Chondrocyte (in vitro differentiated cells): ENCODE results near the gene SORBS2. TPM values are rescaled to one million over a fixed set of nuclear protein-coding genes. Genes with fewer than 3 reads are reported as not detected.
A peak's percentile ranks its signal among the peaks of the same experiment; 100 is the strongest.

Experiments used
- DNase-seq: peaks from one replicate; pipeline ENCODE4 v3.0.0; 2021; ENCODE audit warnings: mixed read lengths, low spot score
- H3K27ac Mint-ChIP-seq: one replicate; pipeline ENCODE4 v1.8.0; 2021; ENCODE audit warnings: mild to moderate bottlenecking, moderate library complexity, mixed read lengths; ENCODE audit not compliant: unreplicated experiment
- H3K27me3 Mint-ChIP-seq: 2 replicates; pipeline ENCODE4 v1.8.0; 2021; ENCODE audit warnings: low read depth, mixed read lengths
- H3K36me3 Mint-ChIP-seq: 2 replicates; pipeline ENCODE4 v1.8.0; 2021; ENCODE audit warnings: low read depth, mixed read lengths
- H3K4me1 Mint-ChIP-seq: 2 replicates; pipeline ENCODE4 v1.8.0; 2021; ENCODE audit warnings: low read depth, mild to moderate bottlenecking, mixed read lengths
- H3K4me3 Mint-ChIP-seq: one replicate; pipeline ENCODE4 v1.8.0; 2021; ENCODE audit warnings: mild to moderate bottlenecking, moderate library complexity, mixed read lengths; ENCODE audit not compliant: unreplicated experiment
- H3K9me3 Mint-ChIP-seq: 2 replicates; pipeline ENCODE4 v1.8.0; 2021; ENCODE audit warnings: low read depth, mixed read lengths
- total RNA-seq: library from RNA; stranded (reverse); gene quantifications from 3 replicates; pipeline ENCODE4 v1.2.1, GENCODE V29; 2021
- TF ChIP-seq, protein P1 (sequence below): fragments of 200-600 bp; sonication (generic); IDR thresholded peaks from 2 replicates; pipeline ENCODE4 v1.5.0; 2021; ENCODE audit warnings: antibody characterized with exemption, mild to moderate bottlenecking, moderate library complexity

SORBS2 gene
- total RNA-seq, 1 donor from 2014 or later, result 104 TPM

- Mint-ChIP-seq H3K36me3 (no peaks in the 10 kb centered on the region), H3K4me3 (no peak overlapping the region), H3K27me3 (no peaks in the 10 kb centered on the region), H3K9me3 (no peaks in the 10 kb centered on the region), H3K4me1 (peaks cover 55% of the 10 kb centered on the region), H3K27ac (peak overlapping the region; percentile 23)
- DNase-seq, result no peak
- TF ChIP-seq, protein P1, sequence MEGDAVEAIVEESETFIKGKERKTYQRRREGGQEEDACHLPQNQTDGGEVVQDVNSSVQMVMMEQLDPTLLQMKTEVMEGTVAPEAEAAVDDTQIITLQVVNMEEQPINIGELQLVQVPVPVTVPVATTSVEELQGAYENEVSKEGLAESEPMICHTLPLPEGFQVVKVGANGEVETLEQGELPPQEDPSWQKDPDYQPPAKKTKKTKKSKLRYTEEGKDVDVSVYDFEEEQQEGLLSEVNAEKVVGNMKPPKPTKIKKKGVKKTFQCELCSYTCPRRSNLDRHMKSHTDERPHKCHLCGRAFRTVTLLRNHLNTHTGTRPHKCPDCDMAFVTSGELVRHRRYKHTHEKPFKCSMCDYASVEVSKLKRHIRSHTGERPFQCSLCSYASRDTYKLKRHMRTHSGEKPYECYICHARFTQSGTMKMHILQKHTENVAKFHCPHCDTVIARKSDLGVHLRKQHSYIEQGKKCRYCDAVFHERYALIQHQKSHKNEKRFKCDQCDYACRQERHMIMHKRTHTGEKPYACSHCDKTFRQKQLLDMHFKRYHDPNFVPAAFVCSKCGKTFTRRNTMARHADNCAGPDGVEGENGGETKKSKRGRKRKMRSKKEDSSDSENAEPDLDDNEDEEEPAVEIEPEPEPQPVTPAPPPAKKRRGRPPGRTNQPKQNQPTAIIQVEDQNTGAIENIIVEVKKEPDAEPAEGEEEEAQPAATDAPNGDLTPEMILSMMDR, result no peak
These were observed 17.4 kb downstream of the SORBS2 start for GRCh38 chr4:185794637-185795036.

- no peak for DNase-seq
- TF ChIP-seq, protein P1, result no peak
- Mint-ChIP-seq H3K9me3 (no peaks in the 10 kb centered on the region), H3K4me3 (no peak overlapping the region), H3K4me1 (peaks cover 55% of the 10 kb centered on the region), H3K27ac (peak overlapping the region; percentile 38), H3K27me3 (no peaks in the 10 kb centered on the region), H3K36me3 (no peaks in the 10 kb centered on the region)
These were observed 18.3 kb downstream of the SORBS2 start for GRCh38 chr4:185793716-185794115.

DNA sequence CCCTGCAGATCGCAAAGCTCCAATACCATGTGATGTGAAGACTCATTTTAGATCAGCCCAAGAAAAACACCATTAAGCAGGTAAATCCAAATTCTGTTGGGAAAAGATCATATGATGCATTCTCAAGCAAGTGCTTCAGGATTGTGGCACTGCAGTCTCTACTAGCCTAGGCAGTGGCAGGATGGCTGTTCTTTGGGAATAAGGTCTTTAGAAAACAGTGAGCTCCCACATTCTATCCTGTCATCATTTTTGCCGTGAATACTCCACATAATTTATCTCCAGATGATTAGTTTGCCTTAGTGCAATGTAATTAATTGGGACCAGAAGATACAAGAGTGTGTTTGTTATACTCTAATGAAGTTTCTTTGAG lies 18.9 kb downstream of the SORBS2 start:
- H3K4me1 Mint-ChIP-seq, result peaks cover 55% of the 10 kb centered on the region
- H3K4me3 Mint-ChIP-seq, result no peak overlapping the region
- no peaks in the 10 kb centered on the region for H3K36me3 Mint-ChIP-seq
- H3K9me3 Mint-ChIP-seq, result no peaks in the 10 kb centered on the region
- peak overlapping the region; percentile 96 for H3K27ac Mint-ChIP-seq
- DNase-seq, result no peak
- TF ChIP-seq, protein P1, result no peak
- no peaks in the 10 kb centered on the region for H3K27me3 Mint-ChIP-seq

DNA sequence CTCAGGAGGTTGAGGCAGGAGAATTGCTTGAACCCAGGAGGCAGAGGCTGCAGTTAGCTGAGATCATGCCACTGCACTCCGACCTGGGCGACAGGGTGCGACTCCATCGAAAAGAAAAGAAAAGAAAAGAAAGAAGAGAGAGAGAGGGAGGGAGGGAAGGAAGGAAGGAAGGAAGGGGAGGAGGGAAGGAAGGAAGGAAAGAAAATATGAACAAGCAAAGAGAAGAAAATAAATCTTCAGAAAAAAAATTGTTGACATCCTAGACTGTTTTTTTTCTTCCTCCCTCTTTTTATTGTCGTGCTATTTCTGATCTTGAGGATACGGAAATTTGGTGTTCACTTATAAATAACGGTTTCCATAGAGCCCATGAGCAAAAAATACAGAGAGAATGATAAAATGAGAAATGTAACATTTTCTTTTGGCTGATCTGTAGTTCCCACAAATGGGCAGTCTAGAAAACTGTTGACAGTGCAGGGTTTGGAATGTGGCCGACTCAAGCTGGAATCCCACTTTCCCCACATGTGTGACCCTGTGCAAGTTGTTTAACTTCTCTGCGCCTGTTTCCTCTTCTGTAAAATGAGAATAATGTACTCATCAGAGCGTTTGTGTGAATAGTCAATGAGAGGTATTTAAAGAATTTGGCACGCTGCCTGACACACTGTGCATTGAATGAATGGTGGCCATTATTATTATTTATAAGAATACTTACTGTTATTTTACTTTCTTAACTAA lies 19.4 kb downstream of the SORBS2 start:
- H3K27me3 Mint-ChIP-seq, result no peaks in the 10 kb centered on the region
- TF ChIP-seq, protein P1, result no peak
- H3K9me3 Mint-ChIP-seq, result no peaks in the 10 kb centered on the region
- H3K27ac Mint-ChIP-seq, result peak overlapping the region; percentile 96
- no peak for DNase-seq
- peak overlapping the region; percentile 28 for H3K4me3 Mint-ChIP-seq
- no peaks in the 10 kb centered on the region for H3K36me3 Mint-ChIP-seq
- peaks cover 52% of the 10 kb centered on the region for H3K4me1 Mint-ChIP-seq

- H3K4me3 Mint-ChIP-seq, result no peak overlapping the region
- H3K27ac Mint-ChIP-seq, result no peak overlapping the region
- H3K9me3 Mint-ChIP-seq, result no peaks in the 10 kb centered on the region
- no peaks in the 10 kb centered on the region for H3K27me3 Mint-ChIP-seq
- no peak for DNase-seq
- TF ChIP-seq, protein P1, result no peak
- peaks cover 46% of the 10 kb centered on the region for H3K4me1 Mint-ChIP-seq
- H3K36me3 Mint-ChIP-seq, result no peaks in the 10 kb centered on the region
These were observed 23.9 kb downstream of the SORBS2 start for GRCh38 chr4:185787926-185788679.
